ENCODE measurements around the gene SEZ6L.
A peak's percentile ranks its signal among the peaks of the same experiment; 100 is the strongest.

Gene SEZ6L

DNA sequence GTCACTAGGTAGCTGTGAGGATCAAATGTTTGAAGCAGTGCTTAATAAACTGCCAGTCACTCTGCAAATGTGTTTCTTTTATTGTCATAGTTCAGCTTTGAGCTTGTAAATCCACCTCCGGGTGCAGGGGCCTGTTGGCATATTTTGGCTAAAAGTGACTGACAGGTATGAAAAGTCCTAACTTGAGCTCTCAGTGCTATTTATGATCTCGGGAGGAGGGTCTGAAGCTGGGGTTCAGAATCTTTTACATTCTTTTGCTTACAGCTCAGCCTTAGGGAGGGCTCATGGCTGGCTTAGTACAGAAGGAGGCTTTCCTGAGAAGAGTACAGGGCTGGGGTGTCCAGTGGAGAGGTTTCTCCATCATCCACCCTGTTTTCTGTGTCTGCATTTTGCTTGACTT, 261.3 kb downstream of the SEZ6L start:
- peak; percentile 18 for DNase-seq (ENCODE audit: low spot score)
- in situ Hi-C loops (cut with MboI; ENCODE audit: low sequenced_read_pairs, unreplicated experiment): no loop called here

GRCh38 chr22:26431261-26431995, 262.2 kb downstream of the SEZ6L start:
- DNase-seq (ENCODE audit: low spot score): peak; percentile 58
- TF ChIP-seq, protein P1, sequence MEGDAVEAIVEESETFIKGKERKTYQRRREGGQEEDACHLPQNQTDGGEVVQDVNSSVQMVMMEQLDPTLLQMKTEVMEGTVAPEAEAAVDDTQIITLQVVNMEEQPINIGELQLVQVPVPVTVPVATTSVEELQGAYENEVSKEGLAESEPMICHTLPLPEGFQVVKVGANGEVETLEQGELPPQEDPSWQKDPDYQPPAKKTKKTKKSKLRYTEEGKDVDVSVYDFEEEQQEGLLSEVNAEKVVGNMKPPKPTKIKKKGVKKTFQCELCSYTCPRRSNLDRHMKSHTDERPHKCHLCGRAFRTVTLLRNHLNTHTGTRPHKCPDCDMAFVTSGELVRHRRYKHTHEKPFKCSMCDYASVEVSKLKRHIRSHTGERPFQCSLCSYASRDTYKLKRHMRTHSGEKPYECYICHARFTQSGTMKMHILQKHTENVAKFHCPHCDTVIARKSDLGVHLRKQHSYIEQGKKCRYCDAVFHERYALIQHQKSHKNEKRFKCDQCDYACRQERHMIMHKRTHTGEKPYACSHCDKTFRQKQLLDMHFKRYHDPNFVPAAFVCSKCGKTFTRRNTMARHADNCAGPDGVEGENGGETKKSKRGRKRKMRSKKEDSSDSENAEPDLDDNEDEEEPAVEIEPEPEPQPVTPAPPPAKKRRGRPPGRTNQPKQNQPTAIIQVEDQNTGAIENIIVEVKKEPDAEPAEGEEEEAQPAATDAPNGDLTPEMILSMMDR (IDR thresholded peaks at IDR 0.05; ENCODE audit: borderline replicate concordance, control extremely low read depth, extremely low read depth, insufficient read depth, missing control alignments): no peak
- in situ Hi-C loops (cut with MboI; ENCODE audit: low sequenced_read_pairs, unreplicated experiment): no loop called here

More for the DNA sequence above, 261.3 kb downstream of the SEZ6L start:
- TF ChIP-seq, protein P1 (IDR thresholded peaks at IDR 0.05; ENCODE audit: borderline replicate concordance, control extremely low read depth, extremely low read depth, insufficient read depth, missing control alignments): no peak

DNA sequence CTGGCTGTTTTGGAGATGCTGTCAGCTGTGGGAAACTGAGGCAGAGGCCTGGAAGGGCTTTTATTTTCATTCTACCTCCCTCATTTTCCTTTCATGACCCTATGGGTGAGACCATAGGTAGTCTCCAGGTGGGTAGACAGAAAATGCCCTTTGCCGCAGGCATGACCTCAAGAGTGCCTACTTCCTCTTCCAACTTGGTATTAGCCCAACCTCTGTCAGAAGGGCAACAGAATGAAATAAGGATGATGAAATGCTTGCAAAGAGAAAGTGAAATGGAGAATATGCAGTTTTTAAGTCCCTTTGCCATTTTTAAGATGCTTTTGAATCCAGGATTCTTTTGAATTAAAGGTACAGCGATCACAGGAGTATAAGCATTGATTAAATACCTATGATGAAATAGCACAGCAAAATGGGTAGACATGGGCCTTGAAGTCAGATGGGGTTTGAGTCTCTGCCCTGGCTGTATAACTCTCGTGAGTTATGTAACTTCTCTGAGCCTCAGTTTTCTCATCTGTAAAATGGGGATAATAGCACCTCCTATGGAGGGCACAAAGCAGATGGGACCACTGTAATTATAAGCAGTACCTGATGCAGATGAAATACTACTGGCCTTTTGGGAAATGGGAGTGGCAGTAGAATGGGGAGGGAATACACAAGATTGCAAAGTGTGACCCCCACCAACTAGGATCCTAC, 263.5 kb downstream of the SEZ6L start:
- in situ Hi-C loops (cut with MboI; ENCODE audit: low sequenced_read_pairs, unreplicated experiment): no loop called here
- peak; percentile 35 for DNase-seq (ENCODE audit: low spot score)

More for the DNA sequence above, 263.5 kb downstream of the SEZ6L start:
- TF ChIP-seq, protein P1 (IDR thresholded peaks at IDR 0.05; ENCODE audit: borderline replicate concordance, control extremely low read depth, extremely low read depth, insufficient read depth, missing control alignments): no peak

Measured in GM13976 (cell line).